ENCODE results near the gene NDUFS8.

NDUFS8 gene

GRCh38 chr11:68038226-68038717, 7.8 kb downstream of the NDUFS8 start:
- no peak for DNase-seq

DNA sequence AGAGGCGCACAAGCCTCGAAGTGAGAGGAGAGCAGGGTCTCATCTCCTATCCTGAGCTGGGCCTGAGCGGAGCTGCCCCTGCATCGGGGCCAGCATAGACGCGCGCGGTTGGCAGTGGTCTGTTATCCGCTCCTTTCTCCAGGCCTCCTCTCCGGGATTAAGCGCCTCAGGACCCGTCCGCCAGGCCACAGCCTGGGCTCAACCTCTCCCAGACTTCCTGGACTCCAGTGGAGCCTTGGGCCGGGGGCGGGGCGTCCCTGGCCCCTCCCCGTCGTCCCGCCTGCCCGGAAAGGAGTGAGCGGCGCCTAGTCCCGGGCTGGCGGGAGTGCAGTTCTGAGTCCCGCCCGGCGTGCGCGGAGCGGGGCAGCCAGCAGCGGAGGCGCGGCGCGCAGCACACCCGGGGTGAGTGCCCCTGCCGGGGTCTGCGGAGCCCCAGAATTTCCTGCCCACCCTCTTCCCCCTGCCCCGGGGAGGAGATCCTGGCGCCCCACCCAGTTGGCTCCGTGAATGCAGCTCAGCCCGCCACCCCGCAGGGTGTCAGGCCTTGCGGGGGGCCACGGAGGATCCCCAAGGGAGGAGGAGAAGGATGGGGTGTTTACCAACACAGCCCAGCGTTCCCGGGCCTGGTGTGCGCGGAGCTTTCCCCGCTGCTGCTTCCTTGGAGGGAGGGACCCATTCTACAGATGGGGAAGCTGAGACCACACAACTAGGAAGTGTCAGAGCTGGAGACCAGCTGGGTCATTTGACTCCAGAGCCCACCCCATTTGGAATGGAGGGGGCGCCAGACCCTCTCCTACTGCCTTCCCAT, 8.4 kb downstream of the NDUFS8 start, which contains the start of gene TCIRG1:
TCIRG1 (plus strand) TSS at position 308 of the 808 bp plus-strand sequence. CDS start 2,247 bp downstream, outside the sequence.
- peak; percentile 29 for DNase-seq

DNA sequence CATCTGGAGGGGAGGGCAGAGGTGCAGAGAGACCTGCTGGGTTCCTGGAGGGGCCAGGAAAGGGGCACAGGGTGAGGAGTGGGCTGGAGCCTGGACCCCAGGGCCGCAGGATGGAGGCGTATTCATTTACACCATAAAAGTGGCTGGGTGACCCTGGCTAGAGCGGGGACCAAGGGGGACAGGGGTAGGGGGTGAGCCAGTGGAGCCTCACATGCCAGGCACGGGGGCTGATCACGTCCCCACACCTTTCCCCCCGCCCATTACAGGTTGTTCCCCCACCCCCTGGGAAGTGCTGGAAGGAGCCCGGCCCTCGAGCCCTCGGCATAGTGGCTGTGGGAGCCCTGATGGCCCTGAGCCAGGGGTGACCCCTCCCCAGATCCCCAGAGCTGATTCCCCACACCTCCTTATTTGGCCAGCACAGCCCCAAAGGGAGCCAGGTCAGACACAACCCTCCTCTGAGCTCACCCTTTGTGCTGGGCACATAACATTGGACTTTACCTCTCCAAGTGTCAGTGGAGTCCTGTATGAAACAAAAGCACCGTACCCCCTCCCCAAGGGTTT, 9.1 kb downstream of the NDUFS8 start:
- DNase-seq, result no peak

DNA sequence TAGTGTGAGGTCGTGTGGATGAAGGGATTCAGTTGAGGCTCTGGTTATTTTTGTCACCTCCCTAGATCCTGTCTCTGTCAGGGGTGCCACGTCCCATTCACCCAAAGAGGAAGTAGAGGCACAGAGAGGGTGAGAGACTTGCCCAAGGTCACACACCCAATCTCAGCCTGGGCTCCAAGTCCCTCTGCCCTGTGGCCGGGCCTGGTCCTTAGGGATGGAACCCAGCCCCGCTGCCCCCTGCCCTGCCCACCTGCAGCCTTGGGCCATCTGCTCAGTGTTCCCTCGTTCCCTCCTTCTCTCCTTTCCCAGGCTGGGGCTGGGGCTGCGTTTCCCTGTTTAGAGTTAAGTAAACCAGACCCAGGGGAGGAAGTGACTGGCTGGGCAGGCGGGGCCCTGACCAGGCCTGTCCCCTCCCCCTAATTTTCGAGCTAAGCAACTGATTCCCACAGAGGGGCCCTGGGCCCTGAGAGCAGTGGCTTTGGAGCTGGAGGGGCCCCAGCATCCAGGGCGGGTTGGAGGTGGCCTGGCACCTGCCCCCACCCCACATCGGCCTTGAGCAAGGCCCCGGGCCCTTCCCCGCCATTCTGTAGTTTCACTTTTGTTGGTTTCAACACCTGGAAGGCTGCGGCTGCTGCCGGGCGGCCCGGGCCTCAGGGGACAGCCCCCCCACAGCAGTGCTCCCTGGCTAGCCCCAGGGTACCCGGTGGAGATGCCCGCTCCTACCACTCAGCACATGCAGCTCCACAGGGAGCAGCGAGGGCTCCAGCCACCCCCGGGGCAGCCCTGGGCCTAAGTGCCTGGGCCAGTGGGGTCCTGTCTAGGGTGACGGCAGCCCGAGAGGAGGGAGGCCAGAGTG, 9.8 kb downstream of the NDUFS8 start:
- DNase-seq, result peak; percentile 30

DNA sequence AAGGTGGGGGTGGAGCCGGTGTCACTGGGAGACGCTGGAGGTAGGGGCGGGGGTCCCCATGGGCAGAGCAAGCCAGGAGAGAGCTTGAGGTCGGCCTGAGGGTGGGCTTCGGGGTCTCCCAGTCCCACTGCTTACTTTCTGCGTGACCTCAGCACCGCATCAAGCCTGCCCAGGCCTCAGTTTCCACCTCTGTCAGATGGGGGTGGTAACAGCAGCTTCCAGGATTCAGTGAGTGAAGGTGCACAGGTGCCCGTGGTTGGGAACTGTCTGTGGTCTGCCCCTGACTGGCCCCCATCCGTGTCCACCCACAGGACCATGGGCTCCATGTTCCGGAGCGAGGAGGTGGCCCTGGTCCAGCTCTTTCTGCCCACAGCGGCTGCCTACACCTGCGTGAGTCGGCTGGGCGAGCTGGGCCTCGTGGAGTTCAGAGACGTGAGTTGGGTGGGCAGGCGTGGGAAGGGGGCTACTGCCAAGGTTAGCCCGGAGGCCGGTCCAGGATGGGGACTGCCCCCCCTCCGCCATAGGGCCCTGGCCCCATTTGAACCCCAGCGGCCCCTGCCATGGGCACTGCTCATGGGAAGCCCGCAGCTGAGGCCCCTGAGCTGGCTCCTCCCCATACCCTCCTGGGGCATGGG, 10.6 kb downstream of the NDUFS8 start:
- no peak for DNase-seq

GRCh38 chr11:68041617-68042218, 11.2 kb downstream of the NDUFS8 start:
- no peak for DNase-seq

- no peak for DNase-seq
Measured at GRCh38 chr11:68042219-68043028, 11.9 kb downstream of the NDUFS8 start.

- DNase-seq, result no peak
Measured at GRCh38 chr11:68043029-68043348, 12.5 kb downstream of the NDUFS8 start.

GRCh38 chr11:68043349-68044144, 13.1 kb downstream of the NDUFS8 start:
- no peak for DNase-seq

DNA sequence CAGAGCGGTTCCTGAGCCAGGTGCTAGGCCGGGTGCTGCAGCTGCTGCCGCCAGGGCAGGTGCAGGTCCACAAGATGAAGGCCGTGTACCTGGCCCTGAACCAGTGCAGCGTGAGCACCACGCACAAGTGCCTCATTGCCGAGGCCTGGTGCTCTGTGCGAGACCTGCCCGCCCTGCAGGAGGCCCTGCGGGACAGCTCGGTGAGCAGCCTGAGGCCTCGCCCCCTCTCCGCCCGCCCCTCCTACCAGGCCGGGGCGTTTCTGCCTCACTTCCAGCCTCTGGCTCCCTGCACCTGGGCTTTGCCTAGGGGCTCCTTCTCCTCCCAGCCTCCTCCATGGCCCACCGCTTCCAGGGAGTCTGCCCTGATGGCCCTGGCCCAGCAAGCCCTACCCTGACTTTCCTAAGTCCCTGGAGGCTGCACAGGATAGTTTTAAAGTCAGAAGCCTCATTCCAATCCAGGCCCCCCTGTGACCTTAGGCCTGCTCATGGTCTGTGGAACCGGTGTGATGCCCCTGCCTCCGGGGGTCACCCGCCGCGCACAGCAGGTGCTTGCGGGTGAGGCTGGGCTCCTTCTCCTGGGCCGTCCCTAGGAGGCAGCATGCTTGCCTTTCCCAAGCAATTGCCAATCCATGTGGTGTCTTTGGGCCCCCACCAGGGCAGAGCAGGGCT, 13.8 kb downstream of the NDUFS8 start:
- DNase-seq, result no peak

DNA sequence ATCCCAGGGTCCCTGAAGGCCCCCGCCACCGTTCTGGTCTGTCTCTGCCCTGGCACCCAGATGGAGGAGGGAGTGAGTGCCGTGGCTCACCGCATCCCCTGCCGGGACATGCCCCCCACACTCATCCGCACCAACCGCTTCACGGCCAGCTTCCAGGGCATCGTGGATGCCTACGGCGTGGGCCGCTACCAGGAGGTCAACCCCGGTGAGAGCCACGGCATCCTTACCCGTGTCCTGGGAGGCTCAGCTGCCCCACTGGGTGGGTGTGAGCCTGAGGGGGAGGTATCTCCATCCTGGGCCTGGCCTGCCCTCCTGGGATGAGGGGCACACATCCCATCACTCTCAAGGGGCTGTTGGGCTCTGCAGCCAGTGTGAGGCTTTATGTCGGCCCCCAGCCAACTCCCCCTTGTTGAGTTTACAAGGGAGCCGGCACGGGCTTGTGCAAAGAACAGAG, 14.4 kb downstream of the NDUFS8 start:
- no peak for DNase-seq

- no peak for DNase-seq
Measured at GRCh38 chr11:68047437-68048290, 17.2 kb downstream of the NDUFS8 start.

GRCh38 chr11:68048681-68049508, 18.4 kb downstream of the NDUFS8 start:
- no peak for DNase-seq

DNA sequence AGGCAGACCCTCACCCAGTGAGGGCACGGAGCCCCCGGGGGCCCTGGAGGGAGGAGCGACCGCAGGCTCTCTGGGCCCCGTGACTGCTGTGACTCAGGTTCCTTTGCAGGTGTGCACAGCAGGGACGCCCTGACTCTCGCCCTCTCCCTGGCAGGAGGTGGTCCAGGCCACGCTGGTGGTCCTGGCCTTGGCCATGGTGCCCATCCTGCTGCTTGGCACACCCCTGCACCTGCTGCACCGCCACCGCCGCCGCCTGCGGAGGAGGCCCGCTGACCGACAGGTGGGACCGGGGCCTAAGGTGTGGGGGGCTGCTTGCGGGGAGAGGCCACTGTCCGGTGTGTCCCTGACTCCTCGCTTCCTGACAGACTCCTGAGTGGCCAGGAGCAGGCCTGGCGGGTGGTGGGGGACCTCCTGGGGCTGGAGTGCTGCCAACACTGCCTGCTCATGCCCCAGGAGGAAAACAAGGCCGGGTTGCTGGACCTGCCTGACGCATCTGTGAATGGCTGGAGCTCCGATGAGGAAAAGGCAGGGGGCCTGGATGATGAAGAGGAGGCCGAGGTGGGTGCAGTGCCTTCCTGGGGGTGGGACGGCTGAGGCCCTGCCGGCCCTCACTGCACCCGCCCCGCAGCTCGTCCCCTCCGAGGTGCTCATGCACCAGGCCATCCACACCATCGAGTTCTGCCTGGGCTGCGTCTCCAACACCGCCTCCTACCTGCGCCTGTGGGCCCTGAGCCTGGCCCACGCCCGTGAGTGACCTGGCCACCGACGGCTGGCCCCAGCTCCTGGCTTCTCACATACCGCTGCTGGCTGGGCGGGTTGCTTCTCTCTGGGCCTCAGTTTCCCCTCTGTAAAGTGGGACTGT, 19.3 kb downstream of the NDUFS8 start:
- DNase-seq, result no peak

DNA sequence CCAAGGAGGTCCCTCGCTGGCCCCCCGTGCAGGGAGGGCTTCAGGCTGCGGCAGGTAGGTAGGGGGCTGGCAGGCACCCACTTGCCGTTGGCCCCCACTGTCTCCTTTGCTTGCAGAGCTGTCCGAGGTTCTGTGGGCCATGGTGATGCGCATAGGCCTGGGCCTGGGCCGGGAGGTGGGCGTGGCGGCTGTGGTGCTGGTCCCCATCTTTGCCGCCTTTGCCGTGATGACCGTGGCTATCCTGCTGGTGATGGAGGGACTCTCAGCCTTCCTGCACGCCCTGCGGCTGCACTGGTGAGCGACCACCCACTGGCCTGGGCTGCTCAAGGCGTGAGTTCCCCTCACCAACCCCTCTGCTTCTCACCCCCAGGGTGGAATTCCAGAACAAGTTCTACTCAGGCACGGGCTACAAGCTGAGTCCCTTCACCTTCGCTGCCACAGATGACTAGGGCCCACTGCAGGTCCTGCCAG, 19.9 kb downstream of the NDUFS8 start:
- DNase-seq, result no peak

DNA sequence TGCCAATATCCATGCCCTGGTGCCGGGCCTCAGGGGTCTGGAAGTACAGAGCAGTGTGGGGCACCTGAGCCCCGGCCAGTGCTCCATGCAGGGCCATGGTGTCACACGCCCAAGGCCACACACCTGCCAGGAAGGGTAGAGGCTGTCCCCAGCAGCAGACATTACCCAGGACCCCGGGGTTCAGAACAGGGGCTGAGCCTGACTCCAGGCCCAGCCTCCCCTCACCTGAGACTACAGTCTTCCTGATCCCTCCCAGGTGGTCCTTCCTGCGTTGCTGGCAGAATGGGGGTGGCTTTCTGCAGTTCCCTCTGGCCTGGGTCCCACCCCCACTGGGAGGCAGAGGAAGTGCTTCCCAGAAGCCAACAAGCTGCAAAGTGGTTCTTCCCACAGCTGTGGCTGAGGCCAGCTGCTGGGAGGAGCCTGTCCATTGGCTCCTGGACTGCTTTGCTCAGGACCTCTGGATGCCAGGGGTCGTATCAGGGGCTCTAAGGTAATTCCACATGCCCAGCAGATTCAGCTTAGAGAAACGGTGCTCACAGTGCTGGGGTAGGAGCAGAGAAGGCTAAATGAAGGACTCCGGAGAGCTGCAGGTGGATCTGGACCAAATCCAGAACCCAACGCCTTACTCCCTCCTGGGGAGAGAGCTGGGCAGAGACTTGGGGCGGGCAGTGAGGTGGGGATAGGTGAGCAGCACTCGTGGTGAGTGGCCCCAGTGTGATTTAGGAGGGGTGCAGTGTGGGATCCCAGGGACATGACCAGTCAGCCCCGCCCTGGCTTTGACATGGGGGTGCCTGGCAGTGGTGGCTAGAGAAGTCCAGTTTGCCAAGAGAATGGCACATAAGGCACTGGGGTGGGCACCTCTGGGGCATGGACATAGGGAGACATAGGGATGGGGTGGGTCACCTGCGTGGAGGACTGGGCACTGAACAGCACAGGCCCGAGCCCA, 21.0 kb downstream of the NDUFS8 start:
- DNase-seq, result no peak

All from activated CD4-positive, alpha-beta T cell treated with anti-CD3 and anti-CD28 coated beads for 1 hour (primary cell).